WTC11 (cell line): ENCODE measurements around the gene SERPINB6. TPM values are rescaled to one million over a fixed set of nuclear protein-coding genes. Genes with fewer than 3 reads are reported as not detected.

Experiments used
- ATAC-seq: fragments of 200-7000 bp; cut with Tn5 transposase; 2 replicates; pipeline ENCODE4 v1.10.0; 2021; ENCODE audit warnings: mild to moderate bottlenecking, moderate library complexity
- CTCF ChIA-PET: fragments of 300-600 bp; sonication (Branson Sonifier 250); formaldehyde crosslinking; loops from one replicate; lab custom pipeline; 2021; ENCODE audit warnings: antibody characterized with exemption; lab: Charles Lee
- POLR2A ChIA-PET: fragments of 350-600 bp; sonication (Branson Sonifier 250); formaldehyde crosslinking; loops from one replicate; lab custom pipeline; 2021; ENCODE audit warnings: antibody characterized with exemption; lab: Charles Lee
- DNase-seq: peaks from one replicate; pipeline ENCODE4 v3.0.0; 2021; ENCODE audit warnings: low spot score
- H3K27ac Mint-ChIP-seq: 2 replicates; pipeline ENCODE4 v1.8.0; 2021; ENCODE audit warnings: mixed read lengths
- H3K27me3 Mint-ChIP-seq: 2 replicates; pipeline ENCODE4 v1.8.0; 2021; ENCODE audit warnings: low read depth, mild to moderate bottlenecking, moderate library complexity, mixed read lengths
- H3K36me3 Mint-ChIP-seq: 2 replicates; pipeline ENCODE4 v1.8.0; 2021; ENCODE audit warnings: mixed read lengths
- H3K4me1 Mint-ChIP-seq: 2 replicates; pipeline ENCODE4 v1.8.0; 2022; ENCODE audit warnings: mixed read lengths
- H3K4me3 Mint-ChIP-seq: 2 replicates; pipeline ENCODE4 v1.8.0; 2021; ENCODE audit warnings: mild to moderate bottlenecking, moderate library complexity, mixed read lengths
- H3K9me3 Mint-ChIP-seq: 2 replicates; pipeline ENCODE4 v1.8.0; 2021; ENCODE audit warnings: mixed read lengths
- ATF2 ChIP-seq: sonication (generic); formaldehyde crosslinking; IDR thresholded peaks from 2 replicates; pipeline ENCODE4 v1.8.1; 2022; ENCODE audit warnings: low read depth, missing genetic modification reagents, borderline replicate concordance
- ATF3 ChIP-seq: sonication (generic); formaldehyde crosslinking; conservative IDR thresholded peaks from 2 replicates; pipeline ENCODE4 v1.8.1; 2022; ENCODE audit warnings: mild to moderate bottlenecking, missing genetic modification reagents
- CTCF ChIP-seq: fragments of 200-600 bp; IDR thresholded peaks from 2 replicates; pipeline ENCODE4 v1.8.0; 2022; ENCODE audit warnings: antibody characterized with exemption
- ELF4 ChIP-seq: sonication (generic); formaldehyde crosslinking; IDR thresholded peaks from 2 replicates; pipeline ENCODE4 v1.8.1; 2022; ENCODE audit warnings: low read depth, mild to moderate bottlenecking, moderate library complexity, missing genetic modification reagents
- EMX1 ChIP-seq: fragments of 250-450 bp; sonication (Bioruptor Pico); IDR thresholded peaks from 2 replicates; pipeline ENCODE4 v1.8.0; 2021; ENCODE audit warnings: mild to moderate bottlenecking
- ESRRA ChIP-seq: sonication (generic); formaldehyde crosslinking; IDR thresholded peaks from 2 replicates; pipeline ENCODE4 v1.8.1; 2022; ENCODE audit warnings: mild to moderate bottlenecking, missing genetic modification reagents, borderline replicate concordance
- FOXP4 ChIP-seq: sonication (generic); formaldehyde crosslinking; IDR thresholded peaks from 2 replicates; pipeline ENCODE4 v1.8.0; 2022; ENCODE audit warnings: mild to moderate bottlenecking, missing genetic modification reagents
- HMGA2 ChIP-seq: fragments of 250-450 bp; sonication (Bioruptor Pico); IDR thresholded peaks from 2 replicates; pipeline ENCODE4 v1.4.0; 2021; ENCODE audit warnings: mild to moderate bottlenecking, moderate library complexity
- IRF2 ChIP-seq: sonication (generic); formaldehyde crosslinking; IDR thresholded peaks from 2 replicates; pipeline ENCODE4 v1.8.0; 2022; ENCODE audit warnings: low read depth, missing genetic modification reagents, borderline replicate concordance
- JUN ChIP-seq: sonication (generic); formaldehyde crosslinking; IDR thresholded peaks from 2 replicates; pipeline ENCODE4 v1.8.0; 2023; ENCODE audit warnings: mild to moderate bottlenecking, missing genetic modification reagents
- MXD4 ChIP-seq: fragments of 250-450 bp; sonication (Bioruptor Pico); IDR thresholded peaks from 2 replicates; pipeline ENCODE4 v1.8.0; 2021; ENCODE audit warnings: mild to moderate bottlenecking, moderate library complexity, borderline replicate concordance
- MYBL2 ChIP-seq: sonication (generic); formaldehyde crosslinking; IDR thresholded peaks from 2 replicates; pipeline ENCODE4 v1.8.1; 2023; ENCODE audit warnings: mild to moderate bottlenecking, moderate library complexity, missing genetic modification reagents
- SMAD3 ChIP-seq: sonication (generic); formaldehyde crosslinking; IDR thresholded peaks from 2 replicates; pipeline ENCODE4 v1.8.0; 2022; ENCODE audit warnings: missing genetic modification reagents, mild to moderate bottlenecking, borderline replicate concordance
- SP1 ChIP-seq: sonication (generic); formaldehyde crosslinking; conservative IDR thresholded peaks from 2 replicates; pipeline ENCODE4 v1.8.1; 2022; ENCODE audit warnings: missing genetic modification reagents
- STAT6 ChIP-seq: sonication (generic); formaldehyde crosslinking; conservative IDR thresholded peaks from 2 replicates; pipeline ENCODE4 v1.8.1; 2023; ENCODE audit warnings: mild to moderate bottlenecking, low read depth, missing genetic modification reagents, moderate library complexity
- TCF7 ChIP-seq: sonication (generic); formaldehyde crosslinking; IDR thresholded peaks from 2 replicates; pipeline ENCODE4 v1.8.0; 2022; ENCODE audit warnings: mild to moderate bottlenecking, low read depth, missing genetic modification reagents, moderate library complexity
- TEAD1 ChIP-seq: sonication (generic); formaldehyde crosslinking; IDR thresholded peaks from 2 replicates; pipeline ENCODE4 v1.8.0; 2022; ENCODE audit warnings: mild to moderate bottlenecking, missing genetic modification reagents
- TP53 ChIP-seq: sonication (generic); formaldehyde crosslinking; IDR thresholded peaks from 2 replicates; pipeline ENCODE4 v1.8.1; 2023; ENCODE audit warnings: mild to moderate bottlenecking, missing genetic modification reagents
- USF1 ChIP-seq: sonication (generic); formaldehyde crosslinking; IDR thresholded peaks from 2 replicates; pipeline ENCODE4 v1.8.0; 2022; ENCODE audit warnings: mild to moderate bottlenecking, missing genetic modification reagents
- ZNF263 ChIP-seq: sonication (generic); formaldehyde crosslinking; IDR thresholded peaks from 2 replicates; pipeline ENCODE4 v1.8.1; 2022; ENCODE audit warnings: low read depth, mild to moderate bottlenecking, moderate library complexity, missing genetic modification reagents
- ZNF281 ChIP-seq: sonication (generic); formaldehyde crosslinking; IDR thresholded peaks from 2 replicates; pipeline ENCODE4 v1.8.0; 2023; ENCODE audit warnings: mild to moderate bottlenecking, missing genetic modification reagents
- total RNA-seq: library from RNA; stranded (reverse); gene quantifications from 3 replicates; pipeline ENCODE4 v1.2.3, GENCODE V29; 2021

The SERPINB6 gene
- total RNA-seq, 1 experiment from 2014 or later = 28.0 TPM

GRCh38 chr6:2948228-2949025 is 22.9 kb downstream of the SERPINB6 start (continued):
- no peak for TF ChIP-seq ATF3 (CRISPR knock-in tag)
- TF ChIP-seq USF1 (CRISPR knock-in tag) = no peak
- no peak for TF ChIP-seq SMAD3 (CRISPR knock-in tag)
- no peak for TF ChIP-seq CTCF
- no peak for TF ChIP-seq HMGA2
- no peak for TF ChIP-seq TP53 (CRISPR knock-in tag)
- TF ChIP-seq, all 79 proteins: peak for 0

GRCh38 chr6:2947445-2947844 is 23.9 kb downstream of the SERPINB6 start:
- CTCF ChIA-PET = interaction anchor here (0.6 to 1.3 kb wide), 2 partner anchors 9 to 149 kb away, joined by 3 to 5 read pairs; no protein-coding TSS in a partner anchor
- ATAC-seq (no peak), DNase-seq (no peak)
- Mint-ChIP-seq H3K27ac (peak overlapping the region; percentile 46; the same call in 1 of the 2 replicates), H3K27me3 (no peaks in the 10 kb centered on the region), H3K9me3 (no peaks in the 10 kb centered on the region), H3K4me3 (no peak overlapping the region), H3K36me3 (no peaks in the 10 kb centered on the region; the same call in 1 of the 2 replicates), H3K4me1 (peaks cover 30% of the 10 kb centered on the region)
- TF ChIP-seq ELF4 (CRISPR knock-in tag) (no peak), STAT6 (CRISPR knock-in tag) (no peak), ESRRA (no peak), EMX1 (CRISPR knock-in tag) (no peak), ZNF263 (no peak), TCF7 (CRISPR knock-in tag) (no peak), MYBL2 (CRISPR knock-in tag) (no peak), JUN (no peak), FOXP4 (CRISPR knock-in tag) (no peak), SP1 (CRISPR knock-in tag) (no peak), TEAD1 (CRISPR knock-in tag) (no peak), MXD4 (CRISPR knock-in tag) (no peak), ATF2 (CRISPR knock-in tag) (no peak), IRF2 (CRISPR knock-in tag) (no peak), ZNF281 (CRISPR knock-in tag) (no peak)
- POLR2A ChIA-PET = no interaction called here
